Hematopoietic multipotent progenitor cell treated with erythropoietin and hydrocortisone succinate and interleukin-3 and kit ligand, for 4 days (in vitro differentiated cells): ENCODE results near the gene STAG1.
"Not testable (repeated sequence)": the region's sequence is repeated elsewhere in the genome, so short reads cannot be mapped to it uniquely, and the experiment has no call there.

Experiments used
- DNase-seq: peaks from one replicate; pipeline ENCODE4 v3.0.0-alpha.2; 2015

Gene STAG1

DNA sequence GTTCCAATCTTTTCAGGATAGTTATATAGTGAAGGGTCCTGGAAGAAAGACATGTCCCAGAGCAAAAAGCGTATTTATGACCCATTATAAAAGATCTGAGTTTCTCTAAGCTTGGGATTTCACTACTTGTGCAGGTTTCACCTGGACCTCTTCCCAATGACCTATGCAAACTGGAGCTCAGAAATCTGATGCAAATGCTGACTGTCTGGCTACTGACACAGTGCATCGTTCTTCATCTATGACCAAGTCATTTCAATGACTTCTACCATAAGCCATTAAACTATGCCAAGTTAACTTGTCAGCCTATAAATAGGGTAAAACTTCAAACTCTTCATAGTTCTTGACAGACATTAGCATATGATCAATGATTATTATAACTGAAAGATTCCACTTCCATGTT lies 11.1 kb downstream of the STAG1 start:
- DNase-seq = no peak

DNA sequence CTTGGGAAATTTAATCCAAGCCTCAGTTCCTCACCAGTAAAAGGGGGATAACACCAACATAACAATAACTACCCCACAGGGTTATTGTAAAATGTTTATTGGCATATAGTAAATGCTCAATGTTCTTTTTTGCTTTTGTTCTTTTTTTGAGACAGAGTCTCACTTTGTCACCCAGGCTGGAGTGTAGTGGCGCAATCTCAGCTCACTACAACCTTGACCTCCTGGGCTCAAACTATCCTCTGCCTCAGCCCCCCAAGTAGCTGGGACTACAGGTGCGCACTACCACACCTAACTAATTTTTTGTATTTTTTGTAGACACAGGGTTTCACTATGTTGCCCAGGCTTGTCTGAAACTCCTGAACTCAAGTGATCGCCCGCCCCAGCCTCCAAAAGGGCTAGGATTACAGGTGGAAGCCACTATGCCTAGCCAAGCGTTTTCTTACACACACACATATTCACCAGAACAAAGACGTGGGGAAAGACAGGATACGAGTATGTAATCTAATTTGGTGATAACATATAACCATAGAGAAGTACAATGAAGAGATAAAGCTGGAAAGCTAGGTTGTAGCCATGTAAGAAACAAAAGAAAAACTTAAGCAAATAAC lies 11.7 kb downstream of the STAG1 start:
- no peak for DNase-seq

DNA sequence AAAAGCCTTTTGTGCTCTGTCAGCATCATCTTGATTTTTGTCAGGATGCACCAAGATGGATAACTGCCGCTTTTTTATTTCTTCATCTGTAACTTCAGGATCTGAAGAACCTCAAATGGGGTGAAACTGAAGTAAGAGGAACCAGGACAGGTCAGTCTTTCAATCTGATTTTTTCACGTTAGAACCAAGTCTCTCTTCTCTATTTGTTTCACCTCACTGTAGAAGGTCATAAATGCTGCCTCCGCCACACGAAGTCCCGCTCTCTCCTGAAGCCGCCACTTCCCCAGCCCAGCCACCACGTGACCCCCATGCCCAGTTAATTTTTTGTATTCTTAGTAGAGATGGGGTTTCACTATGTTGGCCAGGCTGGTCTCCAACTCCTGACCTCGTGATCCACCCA lies 15.2 kb downstream of the STAG1 start:
- not testable (repeated sequence) for DNase-seq

DNA sequence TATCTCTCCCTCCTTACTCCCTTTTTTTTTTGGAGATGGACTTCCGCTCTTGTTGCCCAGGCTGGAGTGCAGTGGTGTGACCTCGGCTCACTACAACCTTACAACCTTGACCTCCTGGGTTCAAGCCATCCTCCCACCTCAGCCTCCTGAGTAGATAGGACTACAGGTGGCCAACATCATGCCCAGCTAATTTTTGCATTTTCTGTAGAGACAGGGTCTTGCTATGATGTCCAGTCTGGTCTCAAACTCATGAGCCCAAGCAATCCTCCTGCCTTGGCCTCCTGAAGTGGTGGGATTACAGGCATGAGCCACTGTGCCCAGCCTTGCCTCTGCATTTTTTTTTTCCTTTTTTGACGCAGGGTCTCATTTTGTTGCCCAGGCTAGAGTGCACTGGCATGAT lies 17.1 kb downstream of the STAG1 start:
- no peak for DNase-seq

DNA sequence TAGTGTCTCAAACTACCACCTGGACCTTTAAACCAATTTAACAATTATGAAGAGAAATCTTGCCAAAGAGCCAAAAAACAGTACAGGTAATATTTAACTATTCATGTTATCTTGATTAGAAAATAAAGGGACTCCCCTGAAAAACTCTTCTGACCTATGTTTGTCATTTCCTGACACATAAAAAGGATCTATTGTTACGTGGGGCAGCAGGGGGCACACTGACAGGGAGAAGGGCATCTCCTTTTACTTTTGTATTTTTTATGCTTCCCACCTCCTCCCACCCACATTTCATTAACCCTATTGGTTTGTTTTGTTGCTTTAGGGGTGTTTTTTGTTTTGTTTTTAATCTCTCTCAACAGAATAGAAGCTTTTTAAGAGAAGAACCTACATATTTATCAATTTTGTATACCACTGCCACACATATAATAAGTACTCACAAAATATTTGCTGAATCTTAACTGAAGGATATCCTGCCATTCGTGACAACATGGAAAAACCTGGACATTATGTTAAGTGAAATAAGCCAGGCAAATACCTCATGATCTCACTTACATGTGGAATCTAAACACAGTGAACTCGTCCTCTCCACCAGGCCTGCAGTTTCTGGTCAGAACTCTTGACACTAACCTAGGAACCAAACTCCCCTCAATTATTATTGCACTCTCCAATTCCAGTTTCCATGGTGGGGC lies 17.7 kb downstream of the STAG1 start:
- DNase-seq = peak; percentile 60

DNA sequence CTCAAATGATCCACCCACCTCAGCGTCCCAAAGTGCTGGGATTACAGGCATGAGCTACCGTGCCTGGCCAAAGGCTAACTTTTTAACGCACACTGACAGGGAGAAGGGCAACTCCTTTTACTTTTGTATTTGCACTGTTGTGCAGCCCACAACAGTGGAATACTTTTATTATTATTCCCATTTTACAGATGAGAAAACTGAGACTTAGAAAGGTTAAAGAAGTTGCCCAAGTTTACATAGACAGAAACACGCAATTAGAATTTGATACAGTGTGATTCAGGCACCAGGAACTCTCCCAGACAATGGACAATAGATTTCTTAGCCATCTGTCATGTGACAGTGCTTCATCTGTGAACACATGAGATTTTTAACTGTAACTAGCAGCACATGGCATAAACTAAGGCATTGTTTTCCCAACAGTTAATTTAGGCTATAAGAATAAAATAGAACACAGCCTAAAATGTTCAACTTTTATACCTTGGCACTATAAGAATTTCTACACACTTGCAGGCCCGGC lies 18.8 kb downstream of the STAG1 start:
- no peak for DNase-seq

DNA sequence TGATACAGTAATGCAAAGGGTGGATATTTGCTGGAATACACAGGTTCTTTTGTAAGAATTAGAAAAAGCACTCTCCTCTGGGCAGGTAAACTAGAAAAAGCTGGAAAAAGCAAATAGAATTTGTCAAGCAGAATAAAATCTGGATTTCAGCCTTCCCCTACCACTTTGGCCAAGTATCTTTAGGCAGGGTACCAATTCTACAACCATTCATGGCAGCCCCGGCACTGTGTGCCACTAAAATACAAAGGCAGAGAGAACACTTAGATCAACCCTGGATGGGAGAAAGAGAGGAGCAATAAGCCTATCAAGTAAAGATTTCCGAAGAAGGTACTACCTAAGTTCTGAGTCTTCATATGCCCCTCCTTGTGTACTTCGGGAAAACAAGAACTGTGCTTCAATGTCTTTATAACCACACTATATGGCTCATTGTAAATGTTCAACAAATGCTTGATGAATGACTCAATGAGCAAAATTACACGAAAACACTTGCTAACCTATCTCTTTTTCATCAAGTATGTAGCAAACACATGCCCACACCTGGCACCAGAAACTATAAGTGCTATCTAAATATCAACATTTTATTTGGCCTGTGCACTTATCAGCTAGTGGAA lies 20.8 kb downstream of the STAG1 start:
- no peak for DNase-seq

DNA sequence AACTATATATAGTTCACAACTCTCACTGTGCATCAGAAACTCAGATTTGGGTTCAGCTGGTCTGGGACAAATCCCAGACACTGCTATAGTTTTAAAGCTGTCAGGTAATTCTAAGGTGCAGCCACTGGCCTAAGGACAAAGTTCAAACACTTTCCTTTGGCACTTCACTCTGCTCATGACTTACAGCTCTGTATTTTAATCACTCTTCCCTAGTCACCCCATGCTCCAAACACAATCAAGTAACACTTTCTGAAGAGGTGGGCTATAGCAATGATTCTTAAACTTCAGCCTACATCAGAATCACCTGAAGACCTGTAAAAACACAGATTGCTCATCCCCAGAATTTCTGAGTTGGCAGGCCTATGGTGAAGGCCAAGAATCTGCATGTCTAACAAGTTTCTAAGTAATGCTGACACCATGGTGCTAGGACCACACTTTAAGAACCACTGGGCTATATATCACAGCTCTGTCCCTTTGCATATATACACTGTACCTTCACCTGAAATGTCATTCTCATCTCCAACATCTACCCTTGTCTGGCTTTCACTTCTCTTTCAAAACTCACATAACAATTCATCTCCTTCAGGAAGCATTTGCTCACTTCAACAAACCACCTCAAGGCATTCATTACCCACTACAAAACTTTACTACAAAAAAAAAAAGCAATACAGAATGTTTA lies 21.4 kb downstream of the STAG1 start:
- DNase-seq = no peak

DNA sequence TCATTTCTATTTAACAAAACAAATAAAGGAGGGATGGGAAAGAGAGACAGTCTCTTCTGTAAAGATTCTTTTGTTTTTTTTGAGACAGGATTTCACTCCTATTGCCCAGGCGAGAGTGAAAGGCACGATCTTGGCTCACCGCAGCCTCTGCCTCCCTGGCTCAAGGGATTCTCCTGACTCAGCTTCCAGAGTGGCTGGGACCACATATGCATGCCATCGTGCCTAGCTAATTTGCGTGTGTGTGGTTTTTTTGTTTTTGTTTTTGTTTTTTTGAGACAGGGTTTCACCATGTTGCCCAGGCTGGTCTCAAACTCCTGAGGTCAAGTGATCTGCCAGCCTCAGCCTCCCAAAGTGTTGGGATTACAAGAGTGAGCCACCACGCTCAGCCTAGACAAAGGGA lies 23.3 kb downstream of the STAG1 start:
- DNase-seq = no peak

DNA sequence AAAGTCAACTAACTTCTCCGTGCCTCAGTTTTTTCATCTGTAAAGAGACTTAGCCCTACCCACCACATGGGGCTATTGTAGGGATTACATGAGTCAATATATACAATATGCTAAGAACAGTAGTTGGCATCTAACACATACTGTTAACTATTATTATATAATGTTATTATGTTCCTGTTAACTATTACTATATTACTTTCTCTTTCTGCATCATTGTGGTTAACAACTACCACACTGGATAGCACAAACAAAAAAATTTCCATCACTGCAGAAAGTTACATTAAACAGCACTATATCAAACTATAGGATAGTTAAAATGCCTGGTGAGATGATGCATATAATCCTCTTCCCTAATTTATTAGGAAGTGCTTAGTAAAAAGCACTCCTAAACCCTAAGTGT lies 23.7 kb downstream of the STAG1 start:
- DNase-seq = no peak

DNA sequence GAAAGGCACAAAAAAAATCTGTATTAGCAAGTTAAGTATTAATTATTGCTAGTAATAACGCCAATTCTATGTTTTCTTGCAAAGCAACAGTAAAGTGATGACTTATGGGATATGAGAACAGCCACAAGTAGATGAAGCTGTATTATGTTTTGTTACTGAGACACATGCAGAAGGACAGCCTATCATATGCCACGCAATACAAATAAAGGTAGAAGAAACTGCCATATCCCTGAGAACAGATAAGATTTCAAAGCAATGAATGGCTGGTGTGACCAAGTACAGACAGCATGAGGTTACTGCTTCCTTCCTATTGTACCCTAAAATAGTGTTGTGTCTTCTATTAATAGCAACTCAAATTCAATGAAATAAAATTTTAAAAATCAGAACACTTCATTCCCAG lies 26.7 kb downstream of the STAG1 start:
- no peak for DNase-seq

DNA sequence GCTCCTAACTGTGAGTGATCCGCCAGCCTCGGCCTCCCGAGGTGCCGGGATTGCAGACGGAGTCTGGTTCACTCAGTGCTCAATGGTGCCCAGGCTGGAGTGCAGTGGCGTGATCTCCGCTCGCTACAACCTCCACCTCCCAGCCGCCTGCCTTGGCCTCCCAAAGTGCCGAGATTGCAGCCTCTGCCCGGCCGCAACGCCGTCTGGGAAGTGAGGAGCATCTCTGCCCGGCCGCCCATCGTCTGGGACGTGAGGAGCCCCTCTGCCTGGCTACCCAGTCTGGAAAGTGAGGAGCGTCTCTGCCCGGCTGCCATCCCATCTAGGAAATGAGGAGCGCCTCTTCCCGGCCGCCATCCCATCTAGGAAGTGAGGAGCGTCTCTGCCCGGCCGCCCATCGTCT lies 29.3 kb downstream of the STAG1 start:
- DNase-seq = not testable (repeated sequence)

DNA sequence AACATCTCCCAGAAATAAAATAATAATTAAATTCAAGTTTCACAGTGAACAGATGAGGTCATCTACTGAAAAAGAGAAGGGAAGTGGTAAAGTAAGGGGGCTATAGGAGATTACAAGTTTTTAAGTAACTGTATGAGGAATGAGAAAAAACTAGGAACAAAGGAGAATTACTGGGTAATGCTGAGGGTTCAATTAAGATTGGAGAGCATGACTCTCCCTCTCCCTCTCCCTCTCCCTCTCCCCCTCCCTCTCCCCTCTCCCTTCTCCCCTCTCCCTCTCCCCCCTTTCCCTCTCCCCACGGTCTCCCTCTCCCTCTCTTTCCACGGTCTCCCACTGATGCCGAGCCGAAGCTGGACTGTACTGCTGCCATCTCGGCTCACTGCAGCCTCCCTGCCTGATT lies 29.8 kb downstream of the STAG1 start:
- not testable (repeated sequence) for DNase-seq

DNA sequence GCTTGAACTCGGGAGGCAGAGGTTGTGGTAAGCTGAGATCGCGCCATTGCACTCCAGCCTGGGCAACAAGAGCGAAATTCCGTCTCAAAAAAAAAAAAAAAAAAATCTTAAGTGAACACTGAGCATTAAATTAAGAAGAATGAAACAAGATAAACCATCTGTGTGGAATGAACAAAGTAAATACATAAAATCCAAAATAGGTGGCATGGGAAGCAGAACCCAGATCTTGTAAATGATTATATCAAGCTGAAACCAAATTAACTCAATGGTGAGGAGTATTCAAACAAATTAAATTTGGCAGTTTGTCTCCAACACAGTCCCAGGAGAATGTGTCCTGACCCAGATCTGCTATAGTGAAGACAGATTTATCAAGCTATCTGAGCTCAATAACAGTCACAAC lies 32.1 kb downstream of the STAG1 start:
- no peak for DNase-seq

DNA sequence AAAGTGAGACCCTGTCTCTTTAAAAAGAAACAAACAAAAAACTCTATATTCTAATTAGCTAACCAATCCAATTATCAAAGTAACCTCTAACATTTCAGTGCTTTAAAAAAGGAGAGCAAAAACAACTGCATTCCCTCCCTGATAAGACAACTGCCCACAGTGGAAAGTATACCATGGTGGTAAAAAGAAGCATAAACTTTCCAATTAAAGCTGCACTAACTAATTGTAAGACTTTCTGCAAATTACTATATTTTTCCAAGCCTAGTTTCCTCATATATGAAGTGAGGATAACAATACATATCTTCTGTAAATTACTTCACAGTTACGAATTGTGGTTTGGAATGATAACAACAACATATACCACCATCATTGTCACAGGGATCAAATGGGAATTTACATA lies 35.5 kb downstream of the STAG1 start:
- DNase-seq = peak; percentile 44

DNA sequence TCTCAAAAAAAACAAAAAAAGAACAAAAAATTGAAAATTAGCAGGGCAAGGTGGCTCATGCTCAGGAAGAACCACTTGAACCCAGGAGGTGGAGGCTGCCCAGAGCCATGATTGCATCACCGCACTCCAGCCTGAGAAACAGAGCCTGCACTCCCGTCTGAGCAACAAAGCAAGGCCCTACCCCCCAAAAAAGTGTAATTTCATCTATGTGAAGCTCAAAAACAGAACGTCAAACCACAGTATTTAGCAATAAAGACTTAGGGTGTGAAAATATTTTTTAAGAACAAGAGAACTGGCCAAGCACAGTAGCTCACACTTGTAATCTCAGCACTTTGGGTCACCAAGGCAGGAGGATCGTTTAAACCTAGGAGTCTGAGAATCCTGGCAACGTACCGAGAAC lies 38.2 kb downstream of the STAG1 start:
- peak; percentile 80 for DNase-seq

DNA sequence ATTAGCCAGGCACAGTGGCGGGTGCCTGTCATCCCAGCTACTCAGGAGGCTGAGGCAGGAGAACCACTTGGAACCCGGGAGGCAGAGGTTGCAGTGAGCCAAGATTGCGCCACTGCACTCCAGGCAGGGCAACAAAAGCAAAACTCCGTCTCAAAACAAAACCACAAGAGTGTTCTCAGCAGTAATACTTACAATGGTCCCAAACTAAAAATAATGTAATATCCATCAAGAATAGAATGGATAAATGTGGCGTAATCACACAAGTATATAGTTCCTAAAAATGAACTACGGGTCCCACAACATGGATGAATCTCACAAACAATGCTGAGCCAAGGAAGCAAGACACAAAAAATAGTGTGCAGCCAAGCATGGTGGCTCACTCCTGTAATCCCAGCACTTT lies 39.2 kb downstream of the STAG1 start:
- no peak for DNase-seq

DNA sequence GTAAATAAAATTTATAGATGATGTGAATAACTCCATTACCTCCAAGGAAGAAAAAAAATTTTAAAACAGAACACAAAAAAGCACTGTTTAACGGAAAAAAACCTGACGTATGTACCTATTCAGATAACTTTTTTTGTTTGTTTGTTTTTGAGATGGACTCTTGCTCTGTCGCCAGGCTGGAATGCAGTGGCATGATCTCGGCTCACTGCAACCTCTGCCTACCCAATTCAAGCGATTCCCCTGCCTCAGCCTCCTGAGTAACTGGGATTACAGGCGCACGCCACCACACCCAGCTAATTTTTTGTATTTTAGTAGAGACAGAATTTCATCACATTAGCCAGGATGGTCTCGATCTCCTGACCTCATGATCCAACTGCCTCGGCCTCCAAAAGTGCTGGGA lies 40.3 kb downstream of the STAG1 start:
- DNase-seq = not testable (repeated sequence)

DNA sequence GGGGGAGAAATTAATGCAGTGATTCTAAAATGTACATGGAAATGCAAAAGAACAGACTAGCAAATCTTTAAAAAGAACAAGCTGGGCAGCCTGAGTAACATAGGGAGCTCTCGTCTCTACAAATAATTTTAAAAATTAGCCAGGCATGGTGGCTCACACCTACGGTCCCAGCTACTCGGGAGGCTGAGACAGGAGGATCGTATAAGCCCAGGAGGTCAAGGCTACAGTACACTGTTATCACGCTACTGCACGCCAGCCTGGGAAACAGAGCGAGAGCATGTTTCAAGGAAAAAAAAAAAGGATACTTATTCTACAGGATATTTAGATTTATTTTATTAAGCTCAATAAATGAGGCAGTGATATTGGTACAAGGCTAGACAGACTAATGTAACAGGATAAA lies 40.9 kb downstream of the STAG1 start:
- DNase-seq = no peak

DNA sequence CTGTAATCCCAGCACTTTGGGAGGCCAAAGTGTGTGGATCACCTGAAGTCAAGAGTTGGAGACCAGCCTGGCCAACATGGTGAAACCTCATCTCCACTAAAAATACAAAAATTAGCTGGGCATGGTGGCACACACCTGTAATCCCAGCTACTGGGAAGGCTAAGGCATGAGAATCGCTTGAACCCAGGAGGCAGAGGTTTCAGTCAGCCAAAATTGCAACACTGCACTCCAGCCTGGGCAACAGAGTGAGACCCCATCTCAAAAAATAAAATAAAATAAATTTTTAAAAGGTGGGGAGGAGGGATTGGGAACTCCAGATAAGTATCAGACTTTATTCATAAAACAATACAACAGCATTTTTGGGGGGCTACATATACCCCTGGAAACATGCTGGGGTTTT lies 42.4 kb downstream of the STAG1 start:
- DNase-seq = not testable (repeated sequence)

DNA sequence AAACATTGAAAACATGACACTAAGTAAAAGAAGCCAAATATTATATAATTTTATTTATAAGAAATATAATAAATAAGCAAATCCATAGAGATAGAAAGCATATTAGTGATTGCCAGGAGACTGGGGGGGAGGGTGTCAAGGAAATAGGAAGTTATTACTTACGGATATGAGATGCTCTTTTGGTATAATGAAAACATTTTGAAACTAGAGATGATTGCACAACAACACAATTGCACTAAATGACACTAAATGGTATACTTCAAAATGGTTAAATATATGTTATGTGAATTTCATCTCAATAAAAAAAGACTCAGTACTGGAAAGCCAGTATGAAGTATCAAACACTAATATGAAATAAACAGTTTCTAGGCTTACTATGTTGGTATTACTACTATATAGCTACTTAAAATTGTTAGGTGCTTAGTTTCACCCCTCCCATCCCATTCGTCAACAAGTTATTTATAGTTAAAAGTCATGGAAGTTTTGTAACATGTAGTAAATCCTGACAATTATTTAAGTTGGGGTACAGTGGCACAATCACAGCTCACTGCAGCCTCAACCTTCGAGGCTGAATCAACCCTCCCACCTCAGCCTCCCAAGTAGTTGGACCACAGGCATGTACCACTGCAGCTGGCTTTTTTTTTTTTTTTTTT lies 43.7 kb downstream of the STAG1 start:
- peak; percentile 54 for DNase-seq

DNA sequence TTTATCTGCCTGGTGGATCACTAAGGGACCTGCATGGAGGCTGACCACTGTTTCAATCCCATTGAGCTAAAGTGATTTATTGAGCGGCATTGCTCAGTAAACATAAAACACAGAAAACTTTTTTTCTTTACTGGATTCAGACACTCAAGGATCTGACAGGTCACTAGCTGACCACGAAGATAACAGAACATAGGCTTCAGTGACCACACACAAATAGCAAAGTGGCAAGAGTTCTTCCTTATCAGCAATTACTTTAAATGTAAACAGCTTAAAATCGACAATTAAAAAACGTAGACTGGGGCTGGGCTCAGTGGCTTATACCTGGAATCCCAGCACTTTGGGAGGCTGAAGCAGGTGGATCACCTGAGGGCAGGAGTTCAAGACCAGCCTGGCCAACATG lies 48.7 kb downstream of the STAG1 start:
- peak; percentile 54 for DNase-seq

DNA sequence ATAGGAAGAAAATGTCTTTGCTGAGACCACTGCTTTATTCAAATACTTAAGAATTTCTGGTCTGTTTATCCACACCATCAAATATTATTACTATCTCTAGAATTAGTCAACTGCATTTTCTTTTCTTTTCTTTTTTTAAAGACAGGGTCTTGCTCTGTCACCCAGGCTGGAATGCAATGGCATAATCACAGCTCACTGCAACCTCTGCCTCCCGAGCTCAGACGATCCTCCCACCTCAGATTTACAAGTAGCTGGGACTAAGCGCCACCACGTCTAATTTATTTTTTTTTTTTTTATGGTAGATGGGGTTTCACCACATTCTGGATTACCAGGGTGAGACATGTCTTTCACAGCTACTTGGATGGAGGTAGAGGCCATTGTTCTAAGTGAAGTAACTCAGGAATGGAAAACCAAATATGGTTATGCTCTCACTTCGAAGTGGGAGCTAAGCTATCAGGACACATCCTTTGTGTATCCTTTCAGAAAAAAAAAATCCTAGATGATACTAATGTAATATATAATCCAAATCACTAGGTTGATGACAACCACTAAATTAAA lies 52.8 kb downstream of the STAG1 start:
- DNase-seq = no peak
